ENCODE results near the gene CHSY3. TPM values are rescaled to one million over a fixed set of nuclear protein-coding genes. Genes with fewer than 3 reads are reported as not detected.
A peak's percentile ranks its signal among the peaks of the same experiment; 100 is the strongest.

The CHSY3 gene
- total RNA-seq, 1 donor from 2014 or later = 0.85 TPM

DNA sequence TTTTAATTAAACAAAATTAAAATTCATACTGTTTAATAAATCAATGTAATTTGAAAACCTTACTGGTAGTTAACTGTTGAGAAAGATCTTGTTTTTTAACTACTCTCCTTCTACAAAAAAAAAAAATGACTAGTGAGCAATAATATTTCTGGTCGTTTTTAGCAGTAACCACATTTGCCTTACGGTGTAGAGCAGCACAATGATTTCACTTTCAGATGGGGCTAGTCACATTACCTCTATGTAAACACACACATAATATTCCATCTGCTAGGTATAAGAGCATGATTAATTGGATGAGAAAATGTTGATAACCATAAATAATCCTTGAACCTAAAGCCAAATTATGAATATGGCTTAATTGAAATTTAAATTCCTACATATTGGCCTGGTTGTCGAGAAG, 198.1 kb downstream of the CHSY3 start:
- no peak for TF ChIP-seq CTCF (IDR thresholded peaks at IDR 0.05; ENCODE audit: borderline replicate concordance)
- H3K27ac ChIP-seq (replicated peaks) = no peak overlapping the region
- no peaks in the 10 kb centered on the region for H3K27me3 ChIP-seq (ENCODE audit: low read depth)
- no peak for DNase-seq
- H3K4me1 ChIP-seq = no peaks in the 10 kb centered on the region
- no peaks in the 10 kb centered on the region for H3K36me3 ChIP-seq
- H3K4me3 ChIP-seq = no peak overlapping the region
- intact Hi-C loops (cut with micrococcal nuclease) = no loop called here
- no peaks in the 10 kb centered on the region for H3K9me3 ChIP-seq (replicated peaks)

DNA sequence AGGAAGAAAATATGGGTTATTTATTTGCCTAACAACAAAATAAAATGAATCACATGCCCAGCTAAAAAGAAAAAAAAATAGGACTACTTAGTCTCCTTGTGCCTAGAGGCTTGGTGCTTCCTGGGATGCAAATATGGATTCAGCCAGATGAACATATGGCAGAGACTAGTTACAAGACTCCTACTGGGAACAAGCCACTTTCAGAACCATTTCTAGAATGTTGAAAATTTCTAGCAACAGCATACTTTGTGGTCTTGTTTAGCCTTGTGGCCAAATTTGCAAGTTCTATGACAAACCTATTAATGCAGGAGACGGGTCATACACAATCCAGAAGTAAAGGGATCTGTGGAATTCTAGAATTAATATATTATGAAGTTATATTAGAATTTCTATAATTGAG, 198.7 kb downstream of the CHSY3 start:
- Histone ChIP-seq H3K27ac (replicated peaks) (no peak overlapping the region), H3K4me3 (no peak overlapping the region), H3K27me3 (ENCODE audit: low read depth) (no peaks in the 10 kb centered on the region), H3K36me3 (no peaks in the 10 kb centered on the region), H3K4me1 (no peaks in the 10 kb centered on the region), H3K9me3 (replicated peaks) (no peaks in the 10 kb centered on the region)
- intact Hi-C loops (cut with micrococcal nuclease) = no loop called here
- TF ChIP-seq CTCF (IDR thresholded peaks at IDR 0.05; ENCODE audit: borderline replicate concordance) = no peak
- DNase-seq = no peak

DNA sequence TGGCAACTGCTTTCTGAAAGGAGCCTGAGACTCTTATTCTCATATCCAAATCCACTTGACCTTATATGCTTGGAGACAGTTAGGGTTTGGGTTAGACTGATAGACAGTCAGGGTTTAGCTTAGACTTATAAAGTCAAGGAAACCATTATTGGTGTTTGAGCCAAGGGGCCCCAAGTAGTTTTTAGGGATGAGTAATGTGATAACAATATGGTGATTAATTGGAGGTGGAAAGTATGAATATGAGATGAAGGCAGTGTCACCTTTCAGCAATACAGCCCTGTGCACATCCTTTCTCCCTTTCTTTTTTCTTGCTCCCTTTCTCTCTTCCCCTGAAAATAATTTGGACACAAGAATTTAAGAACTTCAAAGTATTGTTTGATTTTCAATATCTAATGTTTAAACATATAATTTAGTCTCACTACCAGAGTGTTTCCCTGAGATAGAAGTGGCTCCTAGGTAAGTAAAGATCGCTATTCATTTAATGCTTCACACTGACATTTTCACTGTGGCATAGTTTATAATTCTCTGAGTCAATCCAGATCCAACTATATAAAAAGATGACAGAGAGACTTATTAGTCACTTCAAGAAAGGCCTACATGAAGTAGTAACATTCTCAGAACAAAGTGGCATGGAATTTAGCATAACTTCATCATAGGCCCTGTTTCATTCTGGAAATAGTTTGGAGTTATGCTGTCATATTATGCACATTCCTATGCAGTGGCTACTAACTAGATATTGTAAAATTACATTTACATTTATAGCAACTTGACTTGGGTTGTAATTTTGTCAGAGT, 200.8 kb downstream of the CHSY3 start:
- no peak for DNase-seq
- Histone ChIP-seq H3K36me3 (no peaks in the 10 kb centered on the region), H3K27ac (replicated peaks) (no peak overlapping the region), H3K4me3 (no peak overlapping the region), H3K27me3 (ENCODE audit: low read depth) (no peaks in the 10 kb centered on the region), H3K4me1 (no peaks in the 10 kb centered on the region), H3K9me3 (replicated peaks) (no peaks in the 10 kb centered on the region)
- intact Hi-C loops (cut with micrococcal nuclease) = no loop called here
- TF ChIP-seq CTCF (IDR thresholded peaks at IDR 0.05; ENCODE audit: borderline replicate concordance) = no peak

- H3K4me3 ChIP-seq = no peak overlapping the region
- no peaks in the 10 kb centered on the region for H3K4me1 ChIP-seq
- no peak overlapping the region for H3K27ac ChIP-seq (replicated peaks)
- no peak for DNase-seq
- no peaks in the 10 kb centered on the region for H3K9me3 ChIP-seq (replicated peaks)
- intact Hi-C loops (cut with micrococcal nuclease) = no loop called here
- no peaks in the 10 kb centered on the region for H3K36me3 ChIP-seq
- no peak for TF ChIP-seq CTCF (IDR thresholded peaks at IDR 0.05; ENCODE audit: borderline replicate concordance)
- no peaks in the 10 kb centered on the region for H3K27me3 ChIP-seq (ENCODE audit: low read depth)
Observed at GRCh38 chr5:130106480-130106879, 202.2 kb downstream of the CHSY3 start.

- intact Hi-C loops (cut with micrococcal nuclease) = no loop called here
- no peak overlapping the region for H3K27ac ChIP-seq (replicated peaks)
- no peak for DNase-seq
Observed at GRCh38 chr5:130109152-130109551, 204.9 kb downstream of the CHSY3 start.

More at GRCh38 chr5:130109152-130109551, 204.9 kb downstream of the CHSY3 start:
- Histone ChIP-seq H3K36me3 (no peaks in the 10 kb centered on the region), H3K4me3 (no peak overlapping the region), H3K9me3 (replicated peaks) (no peaks in the 10 kb centered on the region), H3K4me1 (no peaks in the 10 kb centered on the region), H3K27me3 (ENCODE audit: low read depth) (no peaks in the 10 kb centered on the region)
- peak; percentile 50 for TF ChIP-seq CTCF (IDR thresholded peaks at IDR 0.05; ENCODE audit: borderline replicate concordance)
